ENCODE measurements around the gene RASSF5.
A peak's percentile ranks its signal among the peaks of the same experiment; 100 is the strongest.
"Not testable (repeated sequence)": the region's sequence is repeated elsewhere in the genome, so short reads cannot be mapped to it uniquely, and the experiment has no call there.

Gene RASSF5

GRCh38 chr1:206591226-206591625 lies 83.9 kb downstream of the RASSF5 start:
- no peak for DNase-seq

GRCh38 chr1:206591696-206592095 lies 84.4 kb downstream of the RASSF5 start:
- no peak for DNase-seq

- no peak for DNase-seq
Observed at GRCh38 chr1:206593351-206593925, 86.1 kb downstream of the RASSF5 start.

- no peak for DNase-seq
Observed at GRCh38 chr1:206595581-206596318, 88.4 kb downstream of the RASSF5 start.

- DNase-seq = no peak
Observed at GRCh38 chr1:206596319-206596666, 89.0 kb downstream of the RASSF5 start.

GRCh38 chr1:206600527-206600926 lies 93.2 kb downstream of the RASSF5 start:
- no peak for DNase-seq

- no peak for DNase-seq
Observed at GRCh38 chr1:206604861-206605260, 97.5 kb downstream of the RASSF5 start.

- DNase-seq = no peak
Observed at GRCh38 chr1:206606867-206607266, 99.5 kb downstream of the RASSF5 start.

GRCh38 chr1:206608108-206608698 lies 100.9 kb downstream of the RASSF5 start:
- DNase-seq = peak; percentile 56 to 64

- peak in 1 of 2 donors; percentile 19 for DNase-seq
Observed at GRCh38 chr1:206609229-206609991, 102.1 kb downstream of the RASSF5 start.

- peak; percentile 97 for DNase-seq
Observed at GRCh38 chr1:206612129-206612876, 105.0 kb downstream of the RASSF5 start, which contains the start of gene EIF2D. Gene EIF2D, minus strand, starts transcription at chr1:206612465. Its CDS starts 123 bp downstream, at chr1:206612342.

- not testable (repeated sequence) for DNase-seq
Observed at GRCh38 chr1:206626396-206626795, 119.1 kb downstream of the RASSF5 start.

- no peak for DNase-seq
Observed at GRCh38 chr1:206628916-206629315, 121.6 kb downstream of the RASSF5 start.

GRCh38 chr1:206631085-206631509 lies 123.8 kb downstream of the RASSF5 start:
- no peak for DNase-seq

GRCh38 chr1:206633708-206634121 lies 126.4 kb downstream of the RASSF5 start:
- no peak for DNase-seq

GRCh38 chr1:206634365-206635079 lies 127.2 kb downstream of the RASSF5 start:
- DNase-seq = peak; percentile 73 to 76

- DNase-seq = peak; percentile 91 to 93
Observed at GRCh38 chr1:206635080-206635977, 128.0 kb downstream of the RASSF5 start, which contains the start of gene DYRK3. Gene DYRK3, plus strand, starts transcription at chr1:206635536. Its CDS starts 168 bp downstream, at chr1:206635704.

GRCh38 chr1:206635978-206636345 lies 128.6 kb downstream of the RASSF5 start:
- no peak for DNase-seq

GRCh38 chr1:206636671-206637070 lies 129.3 kb downstream of the RASSF5 start:
- no peak for DNase-seq

GRCh38 chr1:206637605-206638004 lies 130.3 kb downstream of the RASSF5 start:
- no peak for DNase-seq
